Liver (tissue), 9 donors: ENCODE data around the gene GAS7. TPM values are rescaled to one million over a fixed set of nuclear protein-coding genes. Genes with fewer than 3 reads are reported as not detected.

ENCODE experiments used
- DNase-seq: peaks from one replicate; pipeline ENCODE4 v3.0.0-alpha.2; 2017; ENCODE audit warnings: low spot score
- H3K27ac ChIP-seq, 2 donors: one replicate each; pipeline ENCODE4 v1.7.0; 2013; ENCODE audit warnings: inconsistent platforms in 2 of 2, low read length in 2 of 2, control low read depth in 1 of 2, low read depth in 1 of 2, mild to moderate bottlenecking in 1 of 2
- H3K27me3 ChIP-seq, 4 donors: one replicate each; pipeline versions ENCODE4 v1.6.1 to v1.7.0; 2013; ENCODE audit warnings: low read length in 3 of 4, inconsistent platforms in 1 of 4, mild to moderate bottlenecking in 1 of 4, moderate library complexity in 1 of 4; ENCODE audit not compliant: control insufficient read depth in 4 of 4, insufficient read depth in 4 of 4
- H3K36me3 ChIP-seq, 4 donors: one replicate each; pipeline versions ENCODE4 v1.6.1 to v1.7.0; 2013; ENCODE audit warnings: low read length in 3 of 4, mild to moderate bottlenecking in 3 of 4, low read depth in 1 of 4, moderate library complexity in 1 of 4; ENCODE audit not compliant: control insufficient read depth in 4 of 4, insufficient read depth in 3 of 4
- H3K4me1 ChIP-seq, 4 donors: one replicate each; pipeline versions ENCODE4 v1.6.1 to v1.7.0; 2013; ENCODE audit warnings: low read length in 3 of 4, mild to moderate bottlenecking in 3 of 4, moderate library complexity in 1 of 4; ENCODE audit not compliant: control insufficient read depth in 4 of 4, insufficient read depth in 4 of 4
- H3K4me3 ChIP-seq, 3 donors: one replicate each; pipeline versions ENCODE4 v1.6.1 to v1.7.0; 2013; ENCODE audit warnings: low read length in 3 of 3, control low read depth in 1 of 3, low read depth in 1 of 3, mild to moderate bottlenecking in 1 of 3
- H3K9ac ChIP-seq, 2 donors: one replicate each; pipeline ENCODE4 v1.7.0; 2013; ENCODE audit warnings: low read length in 2 of 2, mild to moderate bottlenecking in 2 of 2, moderate library complexity in 2 of 2, control low read depth in 1 of 2, low read depth in 1 of 2
- H3K9me3 ChIP-seq, 4 donors: one replicate each; pipeline versions ENCODE4 v1.6.1 to v1.7.0; 2013; ENCODE audit warnings: low read length in 3 of 4; ENCODE audit not compliant: control insufficient read depth in 4 of 4
- ATF3 ChIP-seq: IDR thresholded peaks from 2 replicates; pipeline ENCODE4 v1.6.1; 2016; ENCODE audit warnings: antibody characterized with exemption
- FOXA1 ChIP-seq: IDR thresholded peaks from 2 replicates; pipeline ENCODE4 v1.6.1; 2016; ENCODE audit warnings: antibody characterized with exemption
- FOXA2 ChIP-seq: IDR thresholded peaks from 2 replicates; pipeline ENCODE4 v1.6.1; 2016; ENCODE audit warnings: antibody characterized with exemption
- GABPA ChIP-seq, 2 donors: IDR thresholded peaks in 1 of 2; conservative IDR thresholded peaks in 1 of 2; 2 replicates each; pipeline ENCODE4 v1.6.1; 2016; ENCODE audit warnings: antibody characterized with exemption in 2 of 2, mild to moderate bottlenecking in 1 of 2, moderate library complexity in 1 of 2
- HNF4A ChIP-seq, 2 donors: conservative IDR thresholded peaks; 2 replicates each; pipeline ENCODE4 v1.6.1; 2016; ENCODE audit warnings: antibody characterized with exemption in 2 of 2, mild to moderate bottlenecking in 2 of 2
- HNF4G ChIP-seq: IDR thresholded peaks from 2 replicates; pipeline ENCODE4 v1.6.1; 2016; ENCODE audit warnings: antibody characterized with exemption
- JUND ChIP-seq, 2 donors: IDR thresholded peaks; 2 replicates each; pipeline ENCODE4 v1.6.1; 2016; ENCODE audit warnings: antibody characterized with exemption in 2 of 2
- NR2F2 ChIP-seq: IDR thresholded peaks from 2 replicates; pipeline ENCODE4 v1.6.1; 2016; ENCODE audit warnings: antibody characterized with exemption
- RAD21 ChIP-seq, 2 donors: IDR thresholded peaks; 2 replicates each; pipeline ENCODE4 v1.6.1; 2016; ENCODE audit warnings: antibody characterized with exemption in 2 of 2, mild to moderate bottlenecking in 2 of 2
- RXRA ChIP-seq, 2 donors: IDR thresholded peaks; 2 replicates each; pipeline ENCODE4 v1.6.1; 2017 to 2018; ENCODE audit warnings: antibody characterized with exemption in 2 of 2, mild to moderate bottlenecking in 1 of 2
- SP1 ChIP-seq: IDR thresholded peaks from 2 replicates; pipeline ENCODE4 v1.6.1; 2018; ENCODE audit warnings: antibody characterized with exemption, mild to moderate bottlenecking
- TAF1 ChIP-seq: conservative IDR thresholded peaks from 2 replicates; pipeline ENCODE4 v1.6.1; 2016; ENCODE audit warnings: antibody characterized with exemption, mild to moderate bottlenecking
- YY1 ChIP-seq: IDR thresholded peaks from 2 replicates; pipeline ENCODE4 v1.6.1; 2016; ENCODE audit warnings: antibody characterized with exemption, mild to moderate bottlenecking
- ZBTB33 ChIP-seq: IDR thresholded peaks from 2 replicates; pipeline ENCODE4 v1.6.1; 2016; ENCODE audit warnings: antibody characterized with exemption
- WGBS: extraction: QIAGEN DNeasy Blood & Tissue Kit; methylation state at CpG from one replicate; pipeline ENCODE4 v1.1.7; 2013; 5-methylcytosine and 5-hydroxymethylcytosine counted together
- polyA plus RNA-seq, 2 donors: library from polyadenylated mRNA; stranded (reverse) in 1 of 2; unstranded in 1 of 2; fragments of 200-250 nt in 1 of 2; fragments of >200 nt in 1 of 2; fragmentation: Nextera tagmentation in 1 of 2; extraction: Ambion mirVana in 1 of 2; gene quantifications; one replicate each; pipeline versions ENCODE4 v1.2.1 to v1.2.3, GENCODE V29; 2013 to 2015
- total RNA-seq, 2 donors: library from RNA; depleted of rRNA; stranded (reverse); fragments of >200 nt; gene quantifications; one replicate each; pipeline ENCODE4 v1.2.3, GENCODE V29; 2014
- TF ChIP-seq, protein P1 (sequence below): IDR thresholded peaks from 2 replicates; pipeline ENCODE4 v1.6.1; 2016; ENCODE audit warnings: antibody characterized with exemption
- TF ChIP-seq, protein P2 (sequence below): fragments of 150-350 bp; IDR thresholded peaks from 2 replicates; pipeline ENCODE4 v1.5.1; 2017; ENCODE audit warnings: improper control_type of control experiment, low read depth, low read length; ENCODE audit not compliant: missing input control
- TF ChIP-seq, protein P3 (sequence below): IDR thresholded peaks from 2 replicates; pipeline ENCODE4 v1.6.1; 2016; ENCODE audit warnings: antibody characterized with exemption, mild to moderate bottlenecking
- donor health status: healthy.
- donor health status: healthy.
- donor health status: healthy.
- donor health status: healthy.
- donor health status: healthy.

Gene GAS7
- total and polyA plus RNA-seq, 4 donors, result 0.79 to 6.1 (median 2.5) TPM

DNA sequence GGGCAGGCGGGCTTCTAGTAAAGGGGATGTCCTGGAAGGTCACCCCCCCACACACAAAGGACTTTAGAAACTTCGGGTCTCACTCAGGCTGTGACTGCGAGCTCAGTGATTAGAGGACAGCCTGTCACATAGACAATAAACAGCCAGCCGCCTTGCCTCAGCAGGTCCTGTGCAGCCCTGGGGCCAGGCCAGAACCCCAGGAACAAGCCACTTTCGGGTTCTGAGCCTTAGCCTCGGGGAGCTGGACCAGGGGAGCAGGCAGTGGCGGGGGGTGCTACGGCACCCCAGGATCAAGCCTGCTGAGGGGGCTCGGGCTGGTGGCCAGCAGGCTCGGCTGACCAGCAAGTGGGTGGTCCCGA lies 1.1 kb downstream of the GAS7 start:
- Histone ChIP-seq H3K9ac (no peak overlapping the region), H3K4me3 (peak overlapping the region in 1 of 3 donors; percentile 58), H3K36me3 (no peaks in the 10 kb centered on the region), H3K4me1 (peaks cover 0 to 8% (median 5%) of the 10 kb centered on the region in 4 donors), H3K27ac (no peak overlapping the region), H3K9me3 (peaks cover 0 to 9% (median 3%) of the 10 kb centered on the region in 4 donors), H3K27me3 (peaks cover 0 to 8% (median 1%) of the 10 kb centered on the region in 4 donors)
- 28% methylated on average over 11 of the region's 11 CpGs for WGBS
- DNase-seq, result no peak
- TF ChIP-seq RAD21 (IDR thresholded peaks at IDR 0.05) (no peak), TAF1 (no peak), NR2F2 (no peak), RXRA (IDR thresholded peaks at IDR 0.05) (no peak), HNF4A (conservative IDR thresholded peaks at IDR 0.05) (no peak)
- TF ChIP-seq, protein P1, sequence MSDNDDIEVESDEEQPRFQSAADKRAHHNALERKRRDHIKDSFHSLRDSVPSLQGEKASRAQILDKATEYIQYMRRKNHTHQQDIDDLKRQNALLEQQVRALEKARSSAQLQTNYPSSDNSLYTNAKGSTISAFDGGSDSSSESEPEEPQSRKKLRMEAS, result no peak

- peaks cover 0 to 9% (median 3%) of the 10 kb centered on the region in 4 donors for H3K9me3 ChIP-seq
- H3K27me3 ChIP-seq, result peaks cover 0 to 8% (median 1%) of the 10 kb centered on the region in 4 donors
- no peaks in the 10 kb centered on the region for H3K36me3 ChIP-seq
- H3K9ac ChIP-seq, result no peak overlapping the region
- peaks cover 0 to 8% (median 5%) of the 10 kb centered on the region in 4 donors for H3K4me1 ChIP-seq
- H3K4me3 ChIP-seq, result peak overlapping the region in 1 of 3 donors; percentile 58
- no peak for DNase-seq
- 71% methylated on average over 4 of the region's 4 CpGs for WGBS
- TF ChIP-seq RXRA (IDR thresholded peaks at IDR 0.05) (no peak), JUND (IDR thresholded peaks at IDR 0.05) (no peak), ZBTB33 (no peak), FOXA2 (no peak), GABPA (IDR thresholded peaks at IDR 0.05 in 1 of 2, conservative IDR thresholded peaks at IDR 0.05 in 1 of 2) (no peak), YY1 (no peak), TAF1 (no peak), HNF4G (no peak), SP1 (no peak), RAD21 (IDR thresholded peaks at IDR 0.05) (no peak), FOXA1 (no peak), ATF3 (no peak)
- TF ChIP-seq, protein P2, sequence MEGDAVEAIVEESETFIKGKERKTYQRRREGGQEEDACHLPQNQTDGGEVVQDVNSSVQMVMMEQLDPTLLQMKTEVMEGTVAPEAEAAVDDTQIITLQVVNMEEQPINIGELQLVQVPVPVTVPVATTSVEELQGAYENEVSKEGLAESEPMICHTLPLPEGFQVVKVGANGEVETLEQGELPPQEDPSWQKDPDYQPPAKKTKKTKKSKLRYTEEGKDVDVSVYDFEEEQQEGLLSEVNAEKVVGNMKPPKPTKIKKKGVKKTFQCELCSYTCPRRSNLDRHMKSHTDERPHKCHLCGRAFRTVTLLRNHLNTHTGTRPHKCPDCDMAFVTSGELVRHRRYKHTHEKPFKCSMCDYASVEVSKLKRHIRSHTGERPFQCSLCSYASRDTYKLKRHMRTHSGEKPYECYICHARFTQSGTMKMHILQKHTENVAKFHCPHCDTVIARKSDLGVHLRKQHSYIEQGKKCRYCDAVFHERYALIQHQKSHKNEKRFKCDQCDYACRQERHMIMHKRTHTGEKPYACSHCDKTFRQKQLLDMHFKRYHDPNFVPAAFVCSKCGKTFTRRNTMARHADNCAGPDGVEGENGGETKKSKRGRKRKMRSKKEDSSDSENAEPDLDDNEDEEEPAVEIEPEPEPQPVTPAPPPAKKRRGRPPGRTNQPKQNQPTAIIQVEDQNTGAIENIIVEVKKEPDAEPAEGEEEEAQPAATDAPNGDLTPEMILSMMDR, result no peak
- TF ChIP-seq, protein P3, sequence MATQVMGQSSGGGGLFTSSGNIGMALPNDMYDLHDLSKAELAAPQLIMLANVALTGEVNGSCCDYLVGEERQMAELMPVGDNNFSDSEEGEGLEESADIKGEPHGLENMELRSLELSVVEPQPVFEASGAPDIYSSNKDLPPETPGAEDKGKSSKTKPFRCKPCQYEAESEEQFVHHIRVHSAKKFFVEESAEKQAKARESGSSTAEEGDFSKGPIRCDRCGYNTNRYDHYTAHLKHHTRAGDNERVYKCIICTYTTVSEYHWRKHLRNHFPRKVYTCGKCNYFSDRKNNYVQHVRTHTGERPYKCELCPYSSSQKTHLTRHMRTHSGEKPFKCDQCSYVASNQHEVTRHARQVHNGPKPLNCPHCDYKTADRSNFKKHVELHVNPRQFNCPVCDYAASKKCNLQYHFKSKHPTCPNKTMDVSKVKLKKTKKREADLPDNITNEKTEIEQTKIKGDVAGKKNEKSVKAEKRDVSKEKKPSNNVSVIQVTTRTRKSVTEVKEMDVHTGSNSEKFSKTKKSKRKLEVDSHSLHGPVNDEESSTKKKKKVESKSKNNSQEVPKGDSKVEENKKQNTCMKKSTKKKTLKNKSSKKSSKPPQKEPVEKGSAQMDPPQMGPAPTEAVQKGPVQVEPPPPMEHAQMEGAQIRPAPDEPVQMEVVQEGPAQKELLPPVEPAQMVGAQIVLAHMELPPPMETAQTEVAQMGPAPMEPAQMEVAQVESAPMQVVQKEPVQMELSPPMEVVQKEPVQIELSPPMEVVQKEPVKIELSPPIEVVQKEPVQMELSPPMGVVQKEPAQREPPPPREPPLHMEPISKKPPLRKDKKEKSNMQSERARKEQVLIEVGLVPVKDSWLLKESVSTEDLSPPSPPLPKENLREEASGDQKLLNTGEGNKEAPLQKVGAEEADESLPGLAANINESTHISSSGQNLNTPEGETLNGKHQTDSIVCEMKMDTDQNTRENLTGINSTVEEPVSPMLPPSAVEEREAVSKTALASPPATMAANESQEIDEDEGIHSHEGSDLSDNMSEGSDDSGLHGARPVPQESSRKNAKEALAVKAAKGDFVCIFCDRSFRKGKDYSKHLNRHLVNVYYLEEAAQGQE, result no peak
- no peak overlapping the region for H3K27ac ChIP-seq
Observed at GRCh38 chr17:10196941-10197340, 1.5 kb downstream of the GAS7 start.
